HG03103 (cell line): Measurements from ENCODE around the gene LEFTY2.
"Not testable (repeated sequence)": the region's sequence is repeated elsewhere in the genome, so short reads cannot be mapped to it uniquely, and the experiment has no call there.

ENCODE experiments used
- ATAC-seq: cut with Tn5 transposase; IDR thresholded peaks from one replicate; pipeline ENCODE4 v1.9.1; 2021; ENCODE audit warnings: low read depth; ENCODE audit not compliant: unreplicated experiment

The LEFTY2 gene

DNA sequence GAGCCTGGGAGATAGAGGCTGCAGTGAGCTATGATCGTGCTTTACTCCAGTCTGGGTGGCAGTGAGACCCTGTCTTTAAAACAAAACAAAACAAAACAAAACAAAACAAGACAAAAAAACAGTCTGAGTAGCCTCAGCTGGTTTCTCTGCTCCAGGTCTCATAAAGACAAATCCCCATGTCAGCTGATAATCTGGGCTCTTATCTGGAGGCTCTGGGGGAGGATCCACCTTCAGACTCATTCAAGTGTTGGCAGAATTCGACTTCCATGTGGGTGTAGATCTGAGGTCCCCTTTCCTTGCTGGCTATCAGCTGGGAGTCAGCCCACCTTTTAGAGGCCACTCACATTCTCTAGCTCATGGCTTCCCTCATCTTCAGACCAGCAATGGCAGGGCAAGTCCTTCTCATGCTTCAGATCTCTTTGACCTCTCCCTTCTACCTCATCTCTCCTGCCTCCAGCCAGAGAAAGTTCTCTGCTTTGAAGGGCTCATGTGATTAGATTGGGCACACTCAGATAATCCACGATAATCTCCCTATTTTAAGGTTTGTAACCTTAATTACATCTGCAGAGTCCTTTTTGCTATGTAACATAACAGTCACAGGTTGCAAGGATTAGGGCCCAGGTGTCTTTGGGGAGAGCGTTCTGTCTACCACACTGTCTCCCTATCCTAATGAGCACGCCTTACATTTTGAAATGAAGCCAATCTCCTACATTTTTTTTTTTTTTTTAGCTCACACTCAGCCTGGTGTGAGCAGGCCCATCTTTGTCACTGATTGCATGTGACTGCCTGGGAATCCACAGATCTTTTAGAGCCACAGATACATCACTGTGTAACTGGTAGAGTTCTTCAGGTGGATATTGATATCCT lies 9.5 kb downstream of the LEFTY2 start:
- no peak for ATAC-seq

DNA sequence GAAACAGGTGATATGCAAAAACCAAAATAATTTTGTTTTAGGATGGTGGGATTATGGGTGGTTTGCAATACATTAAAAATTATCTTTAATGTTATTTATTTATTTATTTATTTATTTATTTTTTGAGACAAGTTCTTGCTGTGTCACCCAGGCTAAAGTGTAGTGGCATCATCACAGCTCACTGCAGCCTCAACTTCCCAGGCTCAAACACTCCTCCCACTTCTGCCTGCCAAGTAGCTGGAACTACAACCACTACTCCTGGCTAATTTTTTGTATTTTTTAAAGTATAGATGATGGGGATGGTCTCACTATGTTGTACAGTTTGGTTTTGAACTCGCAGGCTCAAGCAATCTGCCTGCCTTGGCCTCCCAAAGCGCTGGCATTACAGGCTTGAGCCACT lies 10.5 kb downstream of the LEFTY2 start:
- no peak for ATAC-seq

DNA sequence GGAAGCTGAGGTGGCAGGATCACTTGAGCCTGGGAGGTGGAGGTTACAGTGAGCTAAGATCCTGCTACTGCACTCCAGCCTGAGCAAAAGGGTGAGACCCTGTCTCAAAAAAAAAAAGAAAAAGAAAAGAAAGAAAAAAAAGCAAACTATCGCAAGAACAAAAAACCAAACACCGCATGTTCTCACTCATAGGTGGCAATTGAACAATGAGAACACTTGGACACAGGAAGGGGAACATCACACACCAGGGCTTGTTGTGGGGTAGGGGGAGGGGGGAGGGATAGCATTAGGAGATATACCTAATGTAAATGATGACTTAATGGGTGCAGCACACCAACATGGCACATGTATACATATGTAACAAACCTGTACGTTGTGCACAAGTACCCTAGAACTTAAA lies 11.6 kb downstream of the LEFTY2 start:
- not testable (repeated sequence) for ATAC-seq

DNA sequence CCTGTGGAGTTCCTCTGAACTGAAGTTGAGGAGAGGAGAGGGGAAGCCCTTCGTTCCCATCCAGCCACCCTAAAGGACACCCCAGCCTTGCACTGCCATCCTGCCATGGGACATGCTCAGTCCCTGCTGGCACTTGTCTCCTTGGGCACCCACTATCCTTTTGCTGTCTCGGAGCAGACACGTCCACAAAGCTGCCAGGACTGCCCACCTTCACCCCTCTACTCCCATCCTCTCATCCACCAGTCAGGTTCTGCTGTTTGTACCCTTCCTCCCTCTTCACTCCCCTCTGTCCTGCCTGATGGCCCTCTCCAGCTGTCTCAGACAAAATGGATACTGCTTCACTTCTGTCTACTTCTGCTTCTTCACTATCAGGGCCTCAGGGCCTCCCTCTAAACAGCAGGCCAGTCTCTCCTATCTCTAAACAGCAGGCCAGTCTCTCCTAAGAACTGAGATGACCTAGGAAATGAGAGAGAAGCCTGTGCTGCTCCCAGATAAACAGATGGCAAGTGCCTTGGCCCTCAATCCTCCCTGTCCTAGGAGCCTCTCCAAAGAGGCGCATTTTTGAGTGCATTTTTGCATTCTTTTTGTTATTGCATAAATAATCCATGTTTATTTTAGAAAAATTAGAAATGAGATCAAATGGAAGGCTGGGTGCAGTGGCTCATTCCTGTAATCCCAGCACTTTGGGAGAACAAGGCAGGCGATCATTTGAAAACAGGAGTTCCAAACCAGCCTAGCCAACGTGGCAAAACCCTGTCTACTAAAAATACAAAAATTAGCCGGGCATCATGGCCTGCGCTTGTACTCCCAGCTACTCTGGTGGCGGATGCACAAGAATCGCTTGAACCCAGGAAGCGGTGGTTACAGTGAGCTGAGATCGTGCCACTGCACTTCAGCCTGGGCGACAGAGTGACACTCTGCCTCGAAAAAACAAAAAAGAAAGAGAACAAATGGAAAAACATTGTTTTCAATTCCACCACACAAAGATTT lies 12.5 kb downstream of the LEFTY2 start:
- no peak for ATAC-seq

DNA sequence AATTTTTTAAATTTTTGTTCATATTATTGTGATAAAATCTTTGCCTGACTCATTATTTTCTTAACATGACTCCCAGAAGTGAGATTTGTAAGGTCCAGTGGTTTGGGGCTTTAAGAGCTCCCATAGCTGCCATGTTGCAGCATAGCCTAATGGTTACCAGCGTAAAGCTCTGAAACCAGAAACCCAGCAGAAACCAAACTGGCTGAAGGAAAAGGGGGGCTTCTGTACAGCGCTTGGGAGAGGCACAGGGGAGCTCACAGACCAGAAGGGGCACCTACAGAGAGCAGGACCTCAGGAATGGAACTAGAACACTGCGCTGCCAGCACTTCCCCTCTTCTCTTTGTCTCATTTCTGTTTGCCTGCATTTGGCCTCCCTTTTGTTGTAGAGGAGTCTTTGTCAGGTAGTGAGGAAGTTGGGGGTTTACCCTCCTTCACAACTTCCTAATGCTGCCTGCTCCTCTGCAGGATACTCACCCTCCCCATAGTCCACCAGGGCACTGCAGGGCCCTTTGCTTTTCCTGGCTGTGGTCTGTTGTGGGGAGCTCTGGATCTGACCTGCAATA lies 14.4 kb downstream of the LEFTY2 start:
- ATAC-seq: no peak

DNA sequence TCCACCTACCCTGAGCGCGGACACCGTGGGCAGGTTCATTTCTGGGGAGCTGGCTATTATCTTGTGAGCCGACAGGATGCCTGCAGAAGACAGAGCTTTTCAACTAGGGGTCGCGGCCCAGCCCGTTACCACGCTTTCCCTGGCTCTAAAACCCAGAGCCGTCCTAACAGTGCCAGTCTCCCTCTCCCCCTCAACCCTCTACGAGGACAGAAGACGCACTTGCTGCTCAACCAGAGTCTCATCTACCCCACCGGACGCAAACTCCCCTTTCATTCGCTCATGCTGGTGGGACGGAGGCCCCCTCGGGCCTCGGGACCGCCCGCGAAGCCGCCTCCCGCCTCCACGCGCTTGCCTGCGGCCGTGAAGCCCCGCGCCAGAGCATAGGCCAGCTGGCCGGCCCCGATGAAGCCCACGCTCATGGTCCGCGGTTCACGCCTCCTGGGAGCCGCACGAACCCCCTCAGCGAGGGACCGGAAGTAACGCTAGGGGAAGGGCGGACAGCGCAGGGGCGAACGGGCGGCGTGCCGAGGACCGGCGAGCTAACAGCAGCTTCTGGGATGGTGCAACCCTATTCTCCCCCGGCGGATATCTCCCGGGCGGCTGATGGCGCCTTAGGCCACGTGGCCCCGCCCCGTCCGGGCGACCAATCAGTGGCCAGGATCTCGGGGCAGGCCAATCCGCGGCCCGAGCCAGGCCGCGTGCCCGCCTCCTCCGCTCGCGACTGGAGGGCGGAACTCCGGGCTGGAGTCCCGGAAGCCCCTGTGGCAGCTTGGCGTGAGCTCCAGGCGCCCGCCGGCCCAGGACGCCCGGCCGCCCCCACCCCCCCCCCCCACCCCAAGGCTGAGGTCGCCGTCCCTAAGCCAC lies 17.1 kb downstream of the LEFTY2 start, which contains the start of gene PYCR2:
Gene PYCR2 (minus strand): TSS at position 559 of the 864 bp plus-strand sequence. CDS start 140 bp downstream, at position 419.
- ATAC-seq: peak; percentile 96

DNA sequence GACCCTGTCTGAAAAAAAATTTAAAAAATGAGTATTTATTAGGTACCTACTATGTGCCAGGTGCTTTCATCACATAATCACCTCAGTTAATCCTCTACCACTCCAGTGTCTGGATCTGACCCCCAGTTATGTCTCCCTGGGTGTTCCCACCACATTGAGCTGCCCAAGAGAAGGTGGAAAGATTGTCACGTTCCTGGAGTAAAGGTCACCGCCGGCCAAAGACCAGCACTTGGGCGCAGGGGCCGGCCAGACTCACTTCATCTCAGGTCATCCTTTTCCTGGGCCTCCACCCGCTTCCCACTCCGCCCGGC lies 17.7 kb downstream of the LEFTY2 start:
- ATAC-seq: no peak

DNA sequence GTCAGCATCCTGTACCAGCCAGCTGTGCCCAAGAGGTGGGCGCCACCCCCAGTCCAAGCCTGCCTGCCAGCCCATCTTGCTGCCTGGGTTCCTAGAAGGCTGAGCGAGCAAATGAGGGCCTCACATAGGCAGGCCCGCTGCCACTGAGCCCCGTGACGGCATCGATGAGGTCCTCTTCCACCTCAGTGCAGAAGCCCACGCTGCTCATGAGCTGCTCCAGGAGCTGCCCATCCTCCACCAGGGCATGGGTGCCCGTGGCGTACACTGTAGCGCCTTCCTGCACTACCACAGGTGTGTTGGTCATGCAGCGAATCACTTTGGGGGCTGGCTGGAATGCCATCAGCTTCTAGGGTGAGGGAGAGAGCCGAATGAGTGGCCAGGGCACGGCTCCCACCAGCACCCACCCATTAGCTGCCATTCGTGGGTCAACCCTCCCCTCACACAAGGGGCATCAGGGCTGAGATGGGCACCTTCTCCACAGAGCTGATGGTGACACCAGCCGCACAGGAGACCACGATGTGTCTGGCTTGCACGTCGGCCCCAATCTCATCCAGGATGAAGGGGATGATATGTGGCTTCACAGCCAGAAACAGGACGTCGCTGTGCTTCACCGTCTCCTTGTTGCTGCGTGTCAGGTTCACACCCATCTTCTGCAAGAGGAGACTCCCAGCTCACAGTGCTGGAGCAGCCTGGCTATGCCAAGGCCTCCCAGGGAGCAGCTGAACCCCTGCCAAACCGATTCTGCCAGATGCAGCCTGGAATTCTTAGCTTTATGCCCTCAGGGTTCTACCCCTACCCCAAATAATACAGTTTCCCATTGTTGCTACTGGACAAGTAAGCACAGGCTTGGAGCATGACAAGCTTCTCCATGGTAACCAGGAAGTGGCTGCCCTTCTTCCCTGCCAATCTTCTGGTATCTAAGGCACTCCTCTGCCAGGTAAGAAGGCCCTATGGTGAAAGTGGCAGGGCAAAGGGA lies 19.0 kb downstream of the LEFTY2 start:
- no peak for ATAC-seq

DNA sequence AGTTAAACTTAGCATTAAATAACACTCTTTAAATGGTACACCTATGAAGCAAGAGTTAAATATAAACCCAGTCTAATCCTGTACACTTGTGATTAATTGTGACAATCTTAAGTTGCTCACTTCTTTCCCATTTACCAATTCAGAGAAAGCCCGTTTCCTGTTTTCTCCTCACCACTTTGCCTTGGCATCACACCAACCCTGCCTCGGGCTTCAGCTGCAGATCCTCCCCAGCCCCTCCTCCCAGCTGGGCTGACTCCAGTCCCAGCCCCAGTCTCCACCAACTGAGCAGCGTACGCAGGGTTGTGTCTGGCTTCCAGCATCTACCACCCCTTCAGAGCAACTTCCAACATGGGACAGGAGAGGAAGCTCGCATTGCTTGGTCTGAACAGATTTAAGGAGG lies 21.1 kb downstream of the LEFTY2 start:
- ATAC-seq: no peak

DNA sequence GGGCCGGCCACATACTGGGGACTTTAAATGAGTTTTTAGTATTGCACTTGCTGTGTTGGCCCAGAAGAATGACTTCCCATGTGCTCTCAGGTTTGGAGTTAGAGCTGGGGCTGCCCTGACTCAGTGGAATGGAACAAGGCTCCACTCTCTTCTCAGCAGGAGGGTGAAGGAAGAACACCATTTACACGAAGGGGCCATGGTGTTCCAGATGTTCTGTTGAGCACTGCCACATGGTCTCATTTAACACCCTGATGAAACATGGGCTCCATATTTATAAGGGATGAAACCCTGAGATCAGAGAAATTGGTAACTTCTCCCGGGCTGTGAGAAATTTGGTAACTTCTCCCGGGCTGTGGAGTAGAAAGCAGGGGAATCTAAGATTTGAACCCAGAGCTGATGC lies 22.7 kb downstream of the LEFTY2 start:
- ATAC-seq: no peak

DNA sequence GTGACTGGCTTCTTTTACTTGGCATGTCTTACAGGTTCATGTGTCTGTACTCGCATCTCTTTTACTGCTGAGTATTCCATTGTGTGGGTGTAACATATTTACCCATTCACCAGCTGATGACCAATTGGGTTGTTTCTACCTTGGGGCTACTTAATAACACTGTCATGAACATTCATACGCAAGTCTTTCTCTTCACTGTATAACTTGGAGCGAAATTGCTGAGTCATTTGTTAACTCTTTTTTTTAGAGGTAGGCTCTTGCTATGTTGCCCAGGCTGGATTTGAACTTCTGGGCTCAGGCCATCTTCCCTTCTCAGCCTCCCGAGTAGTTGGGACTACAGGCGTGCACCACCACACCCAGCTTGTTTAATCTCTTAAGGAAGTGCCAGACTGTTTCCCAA lies 23.5 kb downstream of the LEFTY2 start:
- ATAC-seq: no peak

DNA sequence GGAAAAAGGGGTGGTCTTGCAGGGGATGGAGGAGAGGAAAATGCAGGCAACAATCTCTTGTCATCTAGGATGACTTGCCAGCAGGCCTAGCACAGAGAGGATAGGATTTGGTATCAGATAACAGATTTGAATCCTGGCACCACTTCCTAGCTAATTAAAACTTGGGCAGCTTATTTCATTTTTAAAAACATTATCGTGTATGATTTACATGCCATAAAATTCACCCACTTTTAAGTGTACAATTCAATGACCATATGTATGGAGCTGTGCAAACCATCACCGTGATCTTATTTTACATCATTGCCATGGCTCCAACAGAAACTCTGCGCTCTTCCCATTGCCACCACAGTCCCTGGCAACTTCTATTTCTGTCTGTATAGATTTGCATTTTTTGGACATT lies 23.9 kb downstream of the LEFTY2 start:
- no peak for ATAC-seq

DNA sequence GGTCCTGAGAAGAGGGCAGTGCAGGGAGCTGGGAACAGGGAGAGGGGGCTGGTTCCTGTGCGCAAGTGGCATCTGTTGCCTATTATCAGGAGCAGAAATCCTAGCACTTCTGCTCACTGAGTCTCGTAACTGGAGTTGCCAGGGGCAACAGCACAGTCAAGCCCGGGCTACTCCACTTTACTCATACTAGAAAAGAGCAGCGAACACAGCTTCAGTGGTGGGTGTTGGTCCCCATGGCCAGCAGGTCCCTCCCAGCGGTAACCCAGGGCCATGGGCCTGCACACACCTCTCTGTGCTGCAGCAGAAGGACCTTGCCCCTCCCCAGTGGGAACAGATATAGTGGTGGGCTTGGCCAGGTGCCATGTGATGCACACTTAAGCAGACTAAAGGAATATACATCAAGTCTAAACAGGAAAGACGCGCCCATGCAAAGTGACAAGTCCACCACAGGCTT lies 25.5 kb downstream of the LEFTY2 start:
- ATAC-seq: no peak

DNA sequence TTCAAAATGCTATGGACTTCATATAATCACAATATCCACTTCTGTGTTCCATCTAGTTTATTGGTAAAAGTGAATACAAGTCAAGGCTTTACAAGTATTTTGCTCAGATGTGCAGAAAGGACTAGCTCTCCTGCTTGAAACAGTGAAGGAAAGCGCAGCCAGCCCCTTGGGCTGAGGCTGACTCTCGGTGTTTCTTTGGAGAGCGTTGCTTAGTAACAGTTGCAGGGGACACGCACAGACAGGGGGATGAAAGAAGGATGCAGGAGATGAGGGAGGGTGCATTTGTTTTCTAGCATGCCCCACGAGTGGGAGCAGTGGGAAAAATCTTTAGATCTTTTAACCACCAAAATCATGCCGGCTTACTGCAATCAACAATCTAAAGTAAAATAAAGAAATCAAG lies 26.1 kb downstream of the LEFTY2 start:
- no peak for ATAC-seq

DNA sequence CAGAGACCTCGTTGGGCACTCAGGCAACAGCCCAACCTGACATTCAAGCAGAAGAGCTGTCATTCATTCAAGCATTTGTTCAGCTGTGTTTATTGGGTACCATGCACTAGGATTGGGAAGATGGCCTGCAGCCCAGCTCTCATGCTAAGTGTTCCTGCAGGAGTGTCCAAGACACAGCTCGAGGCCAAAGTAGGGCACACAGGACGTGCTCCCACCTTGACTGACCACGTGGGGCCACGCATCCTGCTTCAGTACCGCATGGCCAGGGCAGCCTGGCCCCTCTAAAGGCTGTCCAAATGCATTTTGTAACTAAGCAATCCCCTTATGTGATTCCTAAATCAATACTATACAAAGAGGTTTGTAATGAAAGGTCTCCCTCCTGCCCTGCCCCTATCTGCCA lies 26.6 kb downstream of the LEFTY2 start:
- ATAC-seq: no peak

DNA sequence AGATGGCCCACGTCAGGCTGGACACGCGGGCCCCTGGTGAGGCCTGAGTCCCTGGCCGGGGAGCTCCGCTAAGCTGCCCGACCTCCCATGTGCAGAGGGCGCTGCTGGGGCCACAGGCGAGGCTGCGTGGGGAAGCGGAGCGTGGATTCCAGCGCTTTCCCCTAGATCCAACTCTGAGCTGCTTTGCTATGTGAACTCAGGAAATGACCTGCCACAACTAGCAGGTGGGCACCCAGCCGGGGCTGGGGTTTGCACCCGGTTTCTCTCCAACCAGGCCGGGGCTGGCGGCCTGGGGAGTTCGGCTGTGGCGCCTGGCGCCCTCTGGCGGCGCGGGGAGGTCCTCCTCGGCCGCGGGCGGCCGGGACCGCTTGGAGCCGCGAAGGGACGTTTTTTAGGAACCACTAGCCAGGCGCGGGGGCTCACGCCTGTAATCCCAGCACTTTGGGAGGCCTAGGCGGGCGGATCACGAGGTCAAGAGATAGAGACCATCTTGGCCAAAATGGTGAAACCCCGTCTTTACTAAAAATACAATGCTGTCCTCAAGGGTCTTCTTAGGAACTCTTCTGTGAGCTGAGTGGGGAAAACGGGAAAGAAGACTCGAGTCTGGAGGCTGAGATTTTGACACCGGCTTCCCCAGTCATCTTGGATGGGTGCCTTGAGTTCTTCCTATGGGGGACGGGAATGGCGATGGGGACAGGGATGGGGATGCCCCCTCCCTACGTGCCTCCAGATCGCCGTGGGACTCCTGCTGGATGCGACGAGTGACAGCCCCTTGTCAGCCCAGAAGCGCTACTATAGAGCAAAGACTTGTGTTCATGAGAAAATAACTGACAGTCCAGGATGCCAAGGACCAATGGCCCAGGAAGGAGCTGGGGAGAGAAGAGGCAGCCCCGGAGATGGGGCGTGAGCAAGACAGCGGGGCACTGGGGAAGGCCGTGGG lies 29.6 kb downstream of the LEFTY2 start:
- ATAC-seq: no peak

DNA sequence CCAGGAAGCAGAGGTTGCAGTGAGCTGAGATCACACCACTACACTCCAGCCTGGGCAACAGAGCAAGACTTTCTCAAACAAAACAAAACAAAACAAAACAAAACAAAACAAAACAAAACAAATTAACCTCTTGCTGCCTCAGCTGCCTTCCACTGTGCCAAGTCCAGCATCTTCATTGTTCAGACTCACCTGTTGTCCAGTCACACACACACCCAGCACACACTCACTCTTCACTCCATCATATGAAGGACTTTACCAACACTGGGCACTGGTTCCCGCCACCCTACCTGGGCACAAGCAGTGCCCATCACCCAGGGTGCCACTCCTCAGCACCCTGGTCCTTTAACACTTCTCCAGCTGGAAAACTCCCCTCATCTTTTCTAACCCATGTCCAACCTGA lies 31.5 kb downstream of the LEFTY2 start:
- no peak for ATAC-seq

DNA sequence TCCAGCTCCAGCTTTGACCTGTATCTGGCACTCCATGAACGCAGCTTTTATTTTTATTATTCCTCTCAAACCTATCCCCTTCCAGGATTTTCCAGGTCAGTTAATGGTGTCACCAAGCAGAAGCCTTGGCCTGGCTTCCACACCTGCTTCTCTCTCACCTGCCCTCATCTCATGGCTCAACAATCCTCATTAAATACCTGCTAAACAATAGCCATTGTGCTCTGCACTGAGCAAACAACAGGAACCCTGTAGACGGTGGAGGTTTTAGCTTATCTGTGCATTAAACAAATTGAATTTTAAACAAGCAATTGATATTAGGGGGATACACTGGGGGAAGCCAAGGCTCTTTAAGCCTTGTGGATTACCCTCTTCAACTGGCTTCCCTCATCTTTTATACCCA lies 32.2 kb downstream of the LEFTY2 start:
- ATAC-seq: no peak
